Vagina (tissue), 2 donors: ENCODE results near the gene CHST11.

Experiments
- POLR2A ChIP-seq, 2 donors: fragments of 450-650 bp; IDR thresholded peaks; one replicate each; pipeline ENCODE4 v1.6.1; 2017; ENCODE audit warnings: antibody characterized with exemption in 2 of 2, mild to moderate bottlenecking in 2 of 2, moderate library complexity in 2 of 2
- POLR2AphosphoS5 ChIP-seq, 2 donors: sonication (generic); formaldehyde crosslinking; IDR thresholded peaks; one replicate each; pipeline ENCODE4 v1.9.0; 2017; ENCODE audit warnings: antibody characterized with exemption in 2 of 2, mild to moderate bottlenecking in 2 of 2, low read depth in 1 of 2; ENCODE audit not compliant: insufficient read depth in 1 of 2
- TF ChIP-seq, protein P1 (sequence below), 3 experiments: fragments of 450-650 bp in 2 of 3; fragments of 200-600 bp in 1 of 3; sonication (generic) in 1 of 3; IDR thresholded peaks; one replicate each; pipeline ENCODE4 v1.5.1; 2017 to 2019; ENCODE audit warnings: antibody characterized with exemption in 3 of 3, mild to moderate bottlenecking in 2 of 3, moderate library complexity in 2 of 3

- TF ChIP-seq, protein P1, sequence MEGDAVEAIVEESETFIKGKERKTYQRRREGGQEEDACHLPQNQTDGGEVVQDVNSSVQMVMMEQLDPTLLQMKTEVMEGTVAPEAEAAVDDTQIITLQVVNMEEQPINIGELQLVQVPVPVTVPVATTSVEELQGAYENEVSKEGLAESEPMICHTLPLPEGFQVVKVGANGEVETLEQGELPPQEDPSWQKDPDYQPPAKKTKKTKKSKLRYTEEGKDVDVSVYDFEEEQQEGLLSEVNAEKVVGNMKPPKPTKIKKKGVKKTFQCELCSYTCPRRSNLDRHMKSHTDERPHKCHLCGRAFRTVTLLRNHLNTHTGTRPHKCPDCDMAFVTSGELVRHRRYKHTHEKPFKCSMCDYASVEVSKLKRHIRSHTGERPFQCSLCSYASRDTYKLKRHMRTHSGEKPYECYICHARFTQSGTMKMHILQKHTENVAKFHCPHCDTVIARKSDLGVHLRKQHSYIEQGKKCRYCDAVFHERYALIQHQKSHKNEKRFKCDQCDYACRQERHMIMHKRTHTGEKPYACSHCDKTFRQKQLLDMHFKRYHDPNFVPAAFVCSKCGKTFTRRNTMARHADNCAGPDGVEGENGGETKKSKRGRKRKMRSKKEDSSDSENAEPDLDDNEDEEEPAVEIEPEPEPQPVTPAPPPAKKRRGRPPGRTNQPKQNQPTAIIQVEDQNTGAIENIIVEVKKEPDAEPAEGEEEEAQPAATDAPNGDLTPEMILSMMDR (IDR thresholded peaks at IDR 0.05) = no peak
- no peak for TF ChIP-seq POLR2A (IDR thresholded peaks at IDR 0.05)
- peak in 1 of 2 donors; percentile 46 for TF ChIP-seq POLR2AphosphoS5 (IDR thresholded peaks at IDR 0.05; ENCODE audit: insufficient read depth in 1 of 2, low read depth in 1 of 2)
Observed at GRCh38 chr12:104457746-104458693, 1.3 kb downstream of the CHST11 start.
